HFFc6 (cell line): ENCODE measurements around the gene SARDH. TPM values are rescaled to one million over a fixed set of nuclear protein-coding genes. Genes with fewer than 3 reads are reported as not detected.

ENCODE experiments used
- DNase-seq: peaks from one replicate; pipeline ENCODE4 v3.0.0-alpha.2; 2018
- H3K27ac Mint-ChIP-seq: 2 replicates; pipeline ENCODE4 v1.8.0; 2020; ENCODE audit warnings: mild to moderate bottlenecking, mixed read lengths
- H3K27me3 Mint-ChIP-seq: 2 replicates; pipeline ENCODE4 v1.8.0; 2021; ENCODE audit warnings: mild to moderate bottlenecking, moderate library complexity, mixed read lengths; ENCODE audit not compliant: insufficient read depth
- H3K36me3 Mint-ChIP-seq: 2 replicates; pipeline ENCODE4 v1.8.0; 2021; ENCODE audit warnings: low read depth, mixed read lengths
- H3K4me1 Mint-ChIP-seq: 2 replicates; pipeline ENCODE4 v1.8.0; 2020; ENCODE audit warnings: low read depth, mixed read lengths
- H3K4me3 Mint-ChIP-seq: 2 replicates; pipeline ENCODE4 v1.8.0; 2020; ENCODE audit warnings: mild to moderate bottlenecking, moderate library complexity, mixed read lengths
- H3K9me3 Mint-ChIP-seq: 2 replicates; pipeline ENCODE4 v1.8.0; 2020; ENCODE audit warnings: mild to moderate bottlenecking, mixed read lengths
- total RNA-seq, 6 experiments: library from RNA; stranded (reverse); fragmentation: NEBNext Ultra II Directional; extraction: Animal tissue kit (Norgen Biotek cat#: 25700); gene quantifications; 2 replicates in 1 of 6; 3 replicates in 5 of 6; pipeline ENCODE4 v1.2.3, GENCODE V29; 2021
- TF ChIP-seq, protein P1 (sequence below): fragments of 200-600 bp; sonication (generic); IDR thresholded peaks from 2 replicates; pipeline ENCODE4 v1.5.0; 2021; ENCODE audit warnings: antibody characterized with exemption, mild to moderate bottlenecking

SARDH gene
- total RNA-seq, 6 experiments from 2014 or later: 0.24 to 5.1 (median 4.1) TPM

DNA sequence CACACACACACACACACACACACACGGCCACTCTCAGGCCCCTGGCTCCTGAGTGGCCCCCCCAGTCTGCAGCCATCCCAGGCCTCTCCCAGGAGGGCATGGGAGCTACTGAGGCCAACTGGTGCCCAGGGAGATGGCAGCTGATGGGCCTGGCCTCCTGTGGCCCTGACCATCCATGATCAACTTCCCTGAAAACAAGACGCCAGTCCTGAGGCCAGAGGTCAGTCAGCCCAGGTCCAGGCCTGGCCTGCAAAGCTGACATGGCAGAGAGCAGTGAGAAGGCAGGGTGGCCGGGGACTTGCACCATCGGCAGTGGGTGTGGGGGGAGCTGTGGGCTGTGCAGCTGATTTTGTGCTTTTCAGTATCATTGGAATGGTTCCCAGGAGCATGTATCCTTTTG, 47.0 kb downstream of the SARDH start:
- Mint-ChIP-seq H3K36me3 (no peaks in the 10 kb centered on the region), H3K27ac (no peak overlapping the region), H3K4me1 (no peaks in the 10 kb centered on the region; the same call in 1 of the 2 replicates), H3K27me3 (peaks cover 18% of the 10 kb centered on the region; the same call in 1 of the 2 replicates), H3K9me3 (no peaks in the 10 kb centered on the region), H3K4me3 (no peak overlapping the region)
- TF ChIP-seq, protein P1, sequence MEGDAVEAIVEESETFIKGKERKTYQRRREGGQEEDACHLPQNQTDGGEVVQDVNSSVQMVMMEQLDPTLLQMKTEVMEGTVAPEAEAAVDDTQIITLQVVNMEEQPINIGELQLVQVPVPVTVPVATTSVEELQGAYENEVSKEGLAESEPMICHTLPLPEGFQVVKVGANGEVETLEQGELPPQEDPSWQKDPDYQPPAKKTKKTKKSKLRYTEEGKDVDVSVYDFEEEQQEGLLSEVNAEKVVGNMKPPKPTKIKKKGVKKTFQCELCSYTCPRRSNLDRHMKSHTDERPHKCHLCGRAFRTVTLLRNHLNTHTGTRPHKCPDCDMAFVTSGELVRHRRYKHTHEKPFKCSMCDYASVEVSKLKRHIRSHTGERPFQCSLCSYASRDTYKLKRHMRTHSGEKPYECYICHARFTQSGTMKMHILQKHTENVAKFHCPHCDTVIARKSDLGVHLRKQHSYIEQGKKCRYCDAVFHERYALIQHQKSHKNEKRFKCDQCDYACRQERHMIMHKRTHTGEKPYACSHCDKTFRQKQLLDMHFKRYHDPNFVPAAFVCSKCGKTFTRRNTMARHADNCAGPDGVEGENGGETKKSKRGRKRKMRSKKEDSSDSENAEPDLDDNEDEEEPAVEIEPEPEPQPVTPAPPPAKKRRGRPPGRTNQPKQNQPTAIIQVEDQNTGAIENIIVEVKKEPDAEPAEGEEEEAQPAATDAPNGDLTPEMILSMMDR: no peak
- no peak for DNase-seq

- no peak overlapping the region for H3K4me3 Mint-ChIP-seq
- H3K27ac Mint-ChIP-seq: no peak overlapping the region
- H3K9me3 Mint-ChIP-seq: no peaks in the 10 kb centered on the region
- H3K4me1 Mint-ChIP-seq: no peaks in the 10 kb centered on the region; the same call in 1 of the 2 replicates
- H3K36me3 Mint-ChIP-seq: no peaks in the 10 kb centered on the region
- TF ChIP-seq, protein P1: no peak
- peaks cover 18% of the 10 kb centered on the region; the same call in 1 of the 2 replicates for H3K27me3 Mint-ChIP-seq
- DNase-seq: no peak
Measured at GRCh38 chr9:133690081-133690561, 48.0 kb downstream of the SARDH start.

DNA sequence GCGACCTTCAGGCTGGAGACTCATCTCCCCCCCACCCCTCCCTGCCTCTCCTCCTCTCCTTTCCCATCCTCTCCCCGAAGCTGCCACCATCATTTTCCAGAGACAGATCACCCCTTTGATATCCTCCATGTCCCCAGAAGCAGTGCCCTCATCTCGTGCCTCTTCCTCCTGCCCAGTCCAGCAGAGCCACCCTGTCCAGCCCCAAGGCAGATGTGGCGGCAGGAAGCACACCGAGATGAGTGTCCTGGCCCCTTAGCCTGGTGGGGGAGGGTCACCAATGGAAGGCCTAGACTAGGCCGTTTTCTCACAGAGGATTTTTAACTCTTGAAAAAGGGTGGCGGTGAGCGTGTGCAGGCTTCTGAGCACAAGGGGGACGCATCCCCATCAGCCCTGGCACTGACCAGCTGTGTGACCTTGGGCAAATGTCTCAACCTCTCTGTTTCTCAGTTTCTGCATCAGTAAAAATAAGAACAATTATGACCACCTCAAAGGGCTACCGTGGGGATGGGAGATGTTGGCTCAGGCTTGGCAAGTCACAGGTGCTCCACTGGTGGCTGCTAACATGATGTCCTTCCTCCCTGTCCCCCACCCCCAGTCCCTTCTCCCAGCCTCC, 48.9 kb downstream of the SARDH start:
- Mint-ChIP-seq H3K27me3 (peaks cover 13% of the 10 kb centered on the region; the same call in 1 of the 2 replicates), H3K36me3 (no peaks in the 10 kb centered on the region), H3K4me3 (no peak overlapping the region), H3K4me1 (no peaks in the 10 kb centered on the region; the same call in 1 of the 2 replicates), H3K9me3 (no peaks in the 10 kb centered on the region), H3K27ac (no peak overlapping the region)
- TF ChIP-seq, protein P1: no peak
- DNase-seq: no peak

DNA sequence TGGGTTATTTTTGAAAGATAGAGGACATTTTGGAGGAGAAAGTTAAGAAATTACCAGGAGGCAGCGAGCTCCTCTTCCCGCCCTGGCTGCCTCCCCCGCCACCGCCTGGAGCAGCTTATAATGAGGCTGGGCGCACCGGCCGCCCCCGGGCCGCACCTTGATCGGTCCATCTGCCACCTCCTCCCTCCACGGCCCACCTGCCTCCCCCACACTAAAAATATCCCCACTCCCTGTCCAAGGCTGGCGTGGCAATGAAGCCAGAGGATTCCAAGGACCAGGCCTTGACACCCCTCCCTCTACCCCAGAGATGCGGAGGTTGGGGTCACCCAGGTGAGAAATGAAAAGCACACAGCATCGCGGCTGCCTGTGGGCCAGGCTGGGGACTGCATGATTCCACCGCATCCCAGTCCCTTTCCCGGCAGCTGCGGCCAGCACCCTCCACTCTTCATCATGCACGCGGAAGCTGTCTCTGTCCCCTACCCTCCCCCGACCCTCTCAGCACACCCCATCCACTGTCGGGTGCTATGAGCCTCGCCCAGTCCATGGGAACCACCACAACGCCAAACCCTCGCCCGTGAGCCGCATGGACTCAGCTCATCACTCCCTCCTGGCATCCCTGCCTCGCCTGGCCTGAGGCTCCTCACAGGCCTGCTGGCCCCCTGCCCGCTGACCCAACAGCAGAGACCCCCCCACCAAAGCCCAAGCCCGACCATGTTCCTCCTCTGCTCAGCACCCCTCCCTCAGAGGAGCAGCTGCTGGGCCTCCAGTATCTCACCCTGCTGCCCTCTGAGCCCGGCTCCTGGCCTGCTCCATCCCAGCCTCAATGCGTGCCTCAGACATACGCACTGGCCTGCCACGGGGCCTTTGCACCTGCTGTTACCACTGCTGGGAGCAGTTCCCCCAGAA, 50.0 kb downstream of the SARDH start:
- TF ChIP-seq, protein P1: no peak
- Mint-ChIP-seq H3K4me1 (peaks cover 8% of the 10 kb centered on the region), H3K36me3 (no peaks in the 10 kb centered on the region), H3K27ac (no peak overlapping the region), H3K27me3 (peaks cover 9% of the 10 kb centered on the region; the same call in 1 of the 2 replicates), H3K9me3 (no peaks in the 10 kb centered on the region), H3K4me3 (no peak overlapping the region)
- DNase-seq: no peak

DNA sequence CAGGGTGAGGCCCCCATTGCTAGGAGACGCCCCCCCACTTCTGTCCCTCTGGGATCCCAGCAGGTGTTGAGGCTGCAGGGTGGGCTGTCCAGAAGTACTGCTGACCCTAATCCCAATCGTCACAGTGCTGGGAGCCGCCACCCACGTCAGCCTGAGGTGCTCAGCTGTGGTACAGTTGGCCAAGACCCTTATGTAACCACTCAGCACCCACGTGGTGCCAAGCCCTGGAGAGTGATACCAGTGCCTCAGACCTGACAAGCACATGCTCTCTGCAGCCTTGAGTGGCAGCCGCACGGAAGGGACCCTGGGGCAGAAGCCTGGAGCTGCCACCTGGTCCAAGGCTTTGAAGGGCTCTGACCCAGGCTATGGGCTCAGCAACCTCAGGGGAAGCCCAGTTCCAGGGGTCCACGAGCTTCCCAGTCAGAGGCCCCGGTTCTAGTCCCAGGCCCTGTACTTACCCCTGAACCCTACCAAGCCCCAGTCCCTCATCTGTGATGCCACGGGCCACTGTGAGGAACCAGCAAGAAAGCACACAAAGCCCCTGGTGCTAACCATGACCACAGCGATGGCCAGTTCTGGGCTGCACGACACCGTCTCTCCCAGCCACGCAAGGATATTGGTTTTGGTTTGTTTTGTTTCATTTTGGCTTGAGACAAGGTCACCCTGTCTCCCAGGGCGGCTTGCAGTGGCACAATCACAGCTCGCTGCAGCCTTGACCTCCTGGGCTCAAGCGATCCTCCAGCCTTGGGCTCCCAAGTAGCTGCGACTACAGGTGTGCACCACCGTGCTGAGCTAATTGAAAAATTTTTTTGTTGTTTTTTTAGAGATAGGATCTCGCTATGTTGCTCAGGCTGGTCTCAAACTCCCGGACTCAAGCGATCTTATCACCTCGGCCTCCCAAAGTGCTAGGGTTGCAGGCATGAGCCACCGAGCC, 51.2 kb downstream of the SARDH start:
- peaks cover 8% of the 10 kb centered on the region for H3K4me1 Mint-ChIP-seq
- H3K27me3 Mint-ChIP-seq: peaks cover 7% of the 10 kb centered on the region
- no peaks in the 10 kb centered on the region for H3K9me3 Mint-ChIP-seq
- DNase-seq: no peak
- no peak overlapping the region for H3K27ac Mint-ChIP-seq
- TF ChIP-seq, protein P1: no peak
- H3K4me3 Mint-ChIP-seq: no peak overlapping the region
- H3K36me3 Mint-ChIP-seq: no peaks in the 10 kb centered on the region
